Stimulated activated CD4-positive, alpha-beta T cell treated with anti-CD3 and anti-CD28 coated beads, Interleukin-1b, Interleukin-23, amount 100 ng/mL, for 24 hours (primary cell): Measurements from ENCODE around the gene PMM2.

Experiments
- DNase-seq, 4 experiments: peaks; one replicate each; pipeline ENCODE4 v3.0.0-alpha.2; 2020; ENCODE audit warnings: low read depth in 4 of 4, low spot score in 1 of 4

Gene PMM2

DNA sequence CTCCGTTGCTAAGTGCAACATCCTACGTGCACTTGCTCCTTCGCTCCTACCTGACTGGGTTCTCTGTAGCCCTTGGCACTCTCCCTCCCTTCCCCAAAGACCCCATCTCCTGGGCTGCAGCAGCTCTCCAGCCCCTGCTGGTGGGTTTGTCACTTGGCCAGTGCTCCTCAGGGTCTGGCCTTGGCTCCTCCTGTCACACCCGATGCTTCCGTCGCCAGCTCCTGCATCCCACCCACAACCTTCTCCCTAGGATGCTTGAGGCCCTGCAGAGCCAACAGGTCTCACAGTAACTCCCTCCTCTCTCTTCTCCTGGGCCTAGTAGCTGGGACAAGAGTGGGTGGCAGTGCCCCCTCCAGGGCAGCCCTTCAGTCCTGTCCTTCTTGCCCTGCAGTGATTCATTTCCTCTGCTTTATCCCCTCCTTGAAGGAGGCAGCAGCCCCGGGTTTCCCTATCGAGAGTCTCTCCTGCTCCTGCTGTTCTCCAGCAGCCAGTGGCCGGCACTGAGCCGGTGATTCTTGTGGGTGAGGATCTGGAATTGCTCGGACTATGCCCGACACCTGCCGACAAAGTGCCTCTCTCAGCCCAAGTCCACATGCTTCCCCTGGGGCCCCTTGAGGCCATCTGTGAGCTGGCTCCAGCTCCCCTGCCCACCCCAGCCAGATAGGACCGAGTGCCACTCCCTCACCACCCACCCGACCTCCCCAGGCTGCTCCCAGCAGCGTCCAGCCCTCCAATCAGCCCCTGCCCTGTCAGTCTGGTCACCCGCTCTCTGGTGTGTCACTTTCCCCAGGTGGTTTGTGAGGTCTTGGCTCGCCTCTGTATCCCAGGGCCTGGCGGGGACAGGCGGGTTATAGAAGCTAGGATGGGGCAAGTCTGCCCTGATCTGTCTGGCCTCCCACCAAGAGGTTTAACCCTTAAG, 88.3 kb downstream of the PMM2 start:
- no peak for DNase-seq

DNA sequence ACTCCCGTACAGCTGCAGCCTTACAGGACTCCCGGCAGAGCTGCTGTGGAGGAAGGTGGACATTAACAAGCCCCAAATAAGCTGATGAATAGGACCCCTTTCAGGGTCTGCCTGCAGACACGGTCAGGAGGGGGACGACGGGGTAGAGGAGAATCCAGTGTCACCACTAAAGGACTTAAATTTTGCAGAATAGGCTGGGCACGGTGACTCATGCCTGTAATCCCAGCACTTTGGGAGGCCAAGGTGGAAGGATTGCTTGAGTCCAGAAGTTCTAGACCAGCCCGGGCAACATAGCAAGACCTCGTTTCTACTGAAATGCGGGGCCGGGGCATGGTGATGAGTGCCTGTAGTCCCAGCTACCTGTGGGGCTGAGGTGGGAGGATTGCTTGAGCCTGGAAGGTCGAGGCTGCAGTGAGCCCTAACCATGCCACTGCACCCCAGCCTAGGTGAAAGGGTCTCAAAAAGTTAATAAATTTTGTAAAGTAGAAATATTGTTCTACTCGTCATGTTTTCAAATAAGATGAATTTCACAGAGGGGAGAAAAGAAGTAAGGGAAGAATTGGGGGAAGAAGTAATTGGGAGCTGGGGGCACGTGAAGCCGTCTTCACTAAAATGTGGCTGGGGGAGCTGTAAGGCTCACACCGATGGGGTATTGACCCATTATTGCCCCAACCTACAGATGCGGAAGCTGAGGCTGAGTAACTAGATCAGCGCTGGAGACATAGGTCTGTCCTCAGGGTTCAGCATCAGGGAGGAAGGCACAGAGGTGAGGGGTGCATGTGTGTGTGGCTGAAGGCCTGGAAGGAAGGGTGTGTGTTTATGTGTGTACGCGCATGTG, 89.2 kb downstream of the PMM2 start:
- DNase-seq = no peak

DNA sequence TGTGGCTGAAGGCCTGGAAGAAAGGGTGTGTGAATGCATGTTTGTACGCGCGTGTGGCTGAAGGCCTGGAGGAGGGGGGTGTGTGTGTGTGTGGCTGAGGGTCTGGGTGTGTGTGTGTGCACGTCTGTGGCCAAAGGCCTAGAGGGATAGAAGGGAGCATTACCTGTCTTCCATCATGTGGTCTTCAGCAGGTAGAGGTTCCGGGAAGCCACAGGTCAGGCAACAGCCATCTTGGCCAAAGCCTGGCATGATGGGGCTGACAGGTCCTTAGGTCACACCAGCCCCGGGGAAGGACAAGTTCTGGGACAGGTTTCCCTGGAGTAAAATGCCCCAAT, 89.8 kb downstream of the PMM2 start:
- DNase-seq = no peak

DNA sequence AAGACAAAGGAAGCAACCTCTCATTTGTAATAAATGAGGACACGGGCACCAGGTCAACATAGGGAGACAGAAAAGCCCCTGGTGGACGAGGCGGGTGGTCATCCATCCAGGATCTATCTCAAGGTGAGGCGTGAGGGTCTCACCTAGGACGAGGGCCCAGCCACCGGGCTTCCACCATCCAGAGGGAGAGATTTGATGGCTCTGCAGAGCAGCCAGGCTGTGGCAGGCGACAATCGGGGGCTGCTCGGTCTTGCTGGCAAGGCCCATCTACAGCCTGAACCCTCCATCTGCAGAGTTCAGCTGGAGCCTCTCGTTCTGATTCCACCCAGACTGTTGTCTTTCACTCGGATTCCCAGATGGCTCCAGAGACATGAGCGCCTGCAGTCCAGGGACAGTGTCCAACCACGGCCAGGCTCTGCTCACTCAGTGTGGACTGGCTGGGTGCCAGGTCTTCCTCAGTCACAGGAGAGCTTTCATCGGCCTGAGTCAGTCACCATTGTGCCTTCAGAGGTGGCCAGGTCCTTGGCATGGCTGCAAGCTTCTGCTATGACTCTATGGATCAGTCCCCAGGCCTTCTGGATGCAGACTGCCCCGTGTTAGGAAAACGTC, 90.4 kb downstream of the PMM2 start:
- DNase-seq = no peak

DNA sequence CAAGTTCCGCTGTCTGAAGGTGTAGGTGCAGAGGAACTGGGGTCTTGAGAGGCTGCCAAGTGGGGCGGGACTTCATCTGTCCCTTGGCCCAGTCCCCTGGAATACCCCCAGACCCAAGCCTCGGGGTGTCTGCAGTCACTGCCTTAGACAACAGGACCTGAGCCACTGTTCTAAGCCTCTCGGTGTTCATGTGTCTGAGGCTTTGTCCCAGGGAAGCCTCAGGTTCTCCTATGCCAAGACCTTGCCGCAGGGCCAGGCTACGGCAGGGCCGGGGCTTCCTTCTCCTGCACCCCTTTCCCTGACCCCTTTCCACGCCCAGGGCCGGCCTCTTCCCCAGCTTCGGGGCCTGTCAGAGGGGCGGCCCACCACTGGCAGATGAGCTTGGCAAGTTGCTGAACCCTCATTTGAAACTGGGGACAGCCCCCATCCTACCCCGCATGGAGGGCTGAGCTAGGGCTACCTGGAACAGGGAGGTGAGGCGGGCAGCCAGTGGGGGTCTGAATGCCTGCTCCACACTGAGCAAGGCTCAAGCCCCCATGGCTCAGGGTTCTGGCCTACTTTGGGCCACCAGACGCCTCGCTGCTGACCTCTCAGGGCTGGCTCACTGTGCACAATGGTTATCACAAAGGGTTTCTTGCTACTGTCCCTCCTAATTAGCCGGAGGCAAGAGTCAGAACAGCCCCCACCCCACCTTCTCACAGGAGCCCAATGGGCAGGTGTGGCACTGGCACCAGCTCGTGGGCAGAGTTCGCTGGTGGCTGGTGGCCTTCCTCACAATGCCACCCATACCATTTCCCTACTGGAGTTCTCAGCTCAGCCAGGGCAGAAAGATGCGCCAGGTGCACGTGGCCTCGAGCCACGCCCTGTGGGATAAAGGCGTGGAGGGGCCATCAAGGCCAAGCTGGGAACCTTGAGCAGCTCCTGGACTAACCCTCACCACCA, 91.6 kb downstream of the PMM2 start:
- DNase-seq = no peak

DNA sequence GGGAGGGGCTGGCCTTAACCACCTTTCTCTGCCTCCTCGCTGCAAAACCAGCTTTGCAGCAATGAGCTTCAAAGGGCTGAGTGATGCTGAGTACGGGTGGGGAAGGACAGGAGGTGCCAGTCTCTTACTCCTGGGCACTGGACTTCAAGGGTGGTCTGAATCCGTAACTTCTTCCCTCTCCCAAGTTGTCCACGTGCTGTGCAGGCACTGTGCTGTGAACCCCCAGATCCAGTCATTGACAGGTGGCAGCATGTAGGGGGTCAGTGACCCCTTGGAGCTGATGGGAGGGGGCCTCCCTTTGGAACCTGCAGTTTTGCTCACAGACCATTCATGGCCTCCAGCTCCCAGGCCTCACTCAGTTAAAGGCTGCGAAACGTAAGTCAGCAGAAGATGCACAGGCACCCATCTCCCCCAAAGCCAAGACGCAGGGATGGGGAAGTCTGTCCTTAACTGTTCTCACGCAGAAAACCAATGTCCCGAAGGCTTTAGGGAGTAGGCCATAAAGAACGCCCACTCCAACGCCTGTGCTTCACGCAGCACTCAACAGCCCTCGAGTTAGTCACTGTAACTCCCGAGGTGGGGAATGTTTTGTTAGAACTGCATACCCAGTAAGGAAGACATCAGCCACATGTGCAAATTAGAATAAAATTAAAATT, 92.4 kb downstream of the PMM2 start:
- DNase-seq = no peak

DNA sequence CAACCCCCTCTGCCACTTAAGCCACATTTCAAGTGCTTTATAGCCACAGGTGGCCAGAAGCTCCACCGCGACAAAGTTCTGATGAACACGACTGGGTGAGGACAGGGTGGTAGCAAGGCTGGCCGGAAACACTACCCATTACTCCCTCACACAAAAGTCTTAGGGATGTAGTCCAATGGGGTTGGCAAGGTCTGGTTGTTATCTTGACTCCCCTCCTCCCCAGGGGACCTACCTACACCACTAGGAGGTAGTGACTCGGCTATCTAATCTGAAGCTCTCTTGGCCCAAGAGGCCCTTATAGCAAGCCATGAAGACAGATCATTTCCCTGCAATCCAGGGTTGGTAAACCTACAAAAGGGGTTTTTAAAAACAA, 92.9 kb downstream of the PMM2 start:
- DNase-seq = no peak

DNA sequence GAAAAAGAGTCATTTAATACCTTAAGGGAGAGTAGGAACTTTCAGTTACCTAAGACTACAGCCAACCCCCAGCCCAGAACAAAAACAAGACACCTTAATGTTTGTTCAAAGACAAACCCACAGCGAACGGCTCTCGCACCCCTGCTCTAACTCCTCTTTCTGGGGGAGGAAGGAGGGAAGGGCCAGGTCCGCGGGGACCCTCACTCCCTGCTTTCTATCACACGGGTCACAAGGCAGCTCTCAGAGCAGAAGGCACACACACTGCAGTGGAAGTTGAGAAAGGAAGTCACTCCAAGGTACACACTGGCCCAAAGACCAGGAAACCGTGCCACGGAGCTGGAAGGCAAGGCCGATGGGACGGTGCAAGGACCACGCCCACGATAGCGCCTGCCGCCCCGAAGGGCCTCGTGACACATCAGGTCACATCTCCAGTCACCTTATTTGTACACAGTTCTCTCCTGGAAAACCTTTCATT, 94.5 kb downstream of the PMM2 start:
- DNase-seq = no peak

DNA sequence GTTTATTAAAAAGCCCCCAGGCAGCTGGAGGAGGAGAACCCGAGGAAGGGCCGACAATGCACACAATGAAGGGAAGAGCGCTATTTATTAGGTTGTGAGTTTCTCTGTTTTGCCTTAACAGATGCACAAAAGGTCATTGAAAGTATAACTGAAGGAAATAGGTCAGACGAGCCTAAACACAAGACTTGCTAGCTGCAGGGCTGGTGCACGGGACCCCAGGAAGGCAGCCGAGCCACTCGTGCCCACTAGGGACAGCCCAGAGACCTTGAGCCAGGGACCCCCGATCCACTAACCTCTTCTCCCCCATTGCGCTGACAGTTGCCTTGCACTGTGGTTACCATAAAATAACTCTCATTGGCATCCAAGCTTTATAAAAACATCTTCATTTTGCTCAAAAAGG, 95.8 kb downstream of the PMM2 start:
- DNase-seq = no peak

DNA sequence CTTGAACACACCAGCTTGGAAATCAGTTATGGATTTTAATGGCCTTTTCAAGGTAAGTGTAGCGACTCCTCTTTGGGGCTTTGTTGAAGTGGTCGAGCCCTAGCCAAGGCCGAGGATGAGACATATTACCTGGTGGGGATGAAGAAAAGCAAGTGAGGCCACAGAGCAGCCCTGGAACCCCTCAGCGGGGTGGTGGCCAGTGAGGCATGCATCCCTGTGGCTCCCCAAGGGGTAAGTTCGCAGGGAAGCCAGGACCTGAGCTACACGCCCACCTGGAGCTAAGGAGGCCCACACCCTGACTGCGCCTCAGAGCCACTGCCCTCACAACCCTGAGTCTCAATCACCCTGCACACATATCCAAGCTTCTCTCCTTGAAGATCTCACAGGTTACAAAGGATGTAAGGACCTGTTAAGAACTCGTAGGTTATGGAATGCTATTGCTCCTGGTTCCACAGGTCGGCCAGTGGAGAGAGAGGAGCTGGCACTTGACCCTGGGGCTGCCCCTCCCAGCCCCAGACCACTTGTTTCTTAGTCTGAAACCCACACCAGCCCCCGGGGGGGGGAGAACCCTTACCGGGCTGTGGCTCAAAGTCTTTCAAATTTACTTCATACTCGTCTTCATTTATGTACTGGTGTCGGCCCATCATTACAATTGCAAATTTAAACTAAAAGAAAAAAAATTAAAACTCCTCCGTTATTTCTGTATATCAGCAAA, 96.5 kb downstream of the PMM2 start:
- DNase-seq = no peak

DNA sequence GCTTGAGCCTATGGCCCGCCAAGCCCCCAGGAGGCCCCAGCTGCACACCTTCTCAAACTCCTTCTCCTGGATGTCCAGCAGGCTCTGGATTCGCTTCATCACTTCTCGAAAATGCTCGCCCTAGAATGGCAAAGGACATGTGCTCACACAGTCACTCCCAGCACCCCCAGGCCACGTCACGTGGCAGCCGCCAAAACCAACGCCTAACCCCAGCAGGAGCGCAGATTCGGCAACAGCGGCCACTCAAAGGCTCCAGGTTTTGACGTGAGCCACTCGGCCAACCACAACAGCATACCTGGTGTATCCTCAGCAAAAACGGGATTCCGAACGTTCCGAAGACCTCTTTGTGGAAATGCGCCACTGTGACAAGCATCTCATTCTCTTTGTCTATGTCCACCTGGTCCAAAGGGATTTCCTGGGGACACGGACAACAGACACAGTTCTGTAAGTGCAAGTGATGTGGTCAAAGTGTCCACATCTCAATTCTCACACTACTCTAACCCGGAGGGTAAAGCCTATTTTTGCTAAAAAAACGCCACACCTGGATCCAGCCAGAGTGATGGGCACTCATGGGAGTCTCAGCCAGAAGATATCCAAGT, 97.2 kb downstream of the PMM2 start:
- DNase-seq = no peak

DNA sequence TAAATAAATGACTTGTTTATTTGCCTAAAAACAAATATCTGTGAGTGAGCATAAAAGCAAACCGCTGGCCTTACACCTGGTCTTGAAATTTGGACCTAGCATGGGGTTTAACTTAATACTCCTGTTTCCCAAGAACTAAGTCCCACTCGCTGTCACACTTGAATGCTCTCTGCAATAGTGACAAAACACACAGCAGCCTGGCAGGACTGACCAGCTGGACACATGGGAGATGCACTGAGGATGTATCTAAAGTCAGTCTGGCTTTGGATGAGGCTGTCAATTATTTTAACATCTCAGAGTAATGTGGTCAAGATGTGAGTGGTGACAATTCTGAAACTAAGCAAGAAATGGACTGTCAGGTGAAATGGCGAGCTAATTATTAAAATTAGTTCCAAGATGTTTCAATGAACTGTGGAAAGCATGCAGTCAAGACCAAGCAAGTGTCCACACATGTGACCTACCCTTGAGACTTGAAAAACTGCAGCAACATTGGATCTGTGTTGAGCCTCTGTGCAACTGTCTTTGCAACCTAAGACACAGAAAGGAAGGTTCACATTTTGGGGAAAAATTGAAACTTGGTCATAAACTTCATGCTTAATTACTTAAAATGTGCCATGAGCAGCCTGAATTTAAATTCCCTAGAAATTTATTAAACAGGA, 101.2 kb downstream of the PMM2 start:
- DNase-seq = no peak
